G401.6 (cell line): Measurements from ENCODE around the gene SYCE3.

Source experiments
- FAIRE-seq: peaks from 2 replicates; lab custom pipeline; 2012; peaks lifted over from hg19 to GRCh38; lab: Jason Lieb, UNC

Gene SYCE3

DNA sequence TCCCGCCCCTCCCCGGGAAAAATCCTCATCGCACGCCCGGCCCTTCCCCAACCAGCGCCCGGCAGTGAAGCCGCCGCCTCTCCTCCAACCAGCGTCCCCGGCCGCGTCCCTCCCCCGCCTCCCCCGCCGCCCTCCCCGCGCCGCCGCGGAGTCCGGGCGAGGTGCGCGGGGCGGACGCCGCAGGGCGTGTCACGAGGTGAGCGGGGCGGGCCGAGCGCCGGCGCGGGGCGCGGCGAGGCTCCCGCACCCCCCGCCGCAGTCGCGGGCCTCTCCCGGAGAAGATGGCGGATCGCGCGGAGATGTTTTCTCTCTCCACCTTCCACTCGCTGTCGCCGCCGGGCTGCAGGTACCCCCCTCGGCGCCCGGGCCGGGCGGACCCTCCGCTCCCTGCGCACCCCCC is 37.8 kb upstream of the SYCE3 start, which contains the start of gene MAPK8IP2:
TSS of gene MAPK8IP2 (plus strand) at position 256 of the 400 bp plus-strand sequence. CDS start at position 282, 26 bp downstream.
- FAIRE-seq = no peak

- FAIRE-seq = no peak
These were observed 37.2 kb upstream of the SYCE3 start for GRCh38 chr22:50599816-50600455.

DNA sequence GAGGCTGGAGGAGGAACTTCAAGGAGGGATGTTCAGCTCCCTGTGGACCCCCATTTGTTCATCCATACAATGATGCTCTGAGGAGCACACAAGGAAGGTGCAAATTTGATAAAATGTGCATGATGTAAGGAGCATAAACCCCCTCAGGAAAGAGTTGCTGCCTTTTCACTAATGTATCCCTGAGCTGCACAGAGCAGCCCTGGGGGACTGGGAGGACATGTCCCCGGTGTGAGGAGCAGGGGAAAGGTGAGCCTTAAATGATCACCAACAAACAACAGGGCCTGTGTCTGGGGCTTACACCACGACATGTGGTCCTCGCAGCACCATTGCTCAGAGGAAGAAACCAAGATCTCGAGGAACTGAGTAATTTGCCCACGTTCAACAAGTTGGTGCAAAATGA is 34.4 kb upstream of the SYCE3 start:
- no peak for FAIRE-seq

- FAIRE-seq = no peak
These were observed 32.5 kb upstream of the SYCE3 start for GRCh38 chr22:50595189-50595588.

GRCh38 chr22:50587407-50587806 is 24.7 kb upstream of the SYCE3 start:
- FAIRE-seq = no peak

DNA sequence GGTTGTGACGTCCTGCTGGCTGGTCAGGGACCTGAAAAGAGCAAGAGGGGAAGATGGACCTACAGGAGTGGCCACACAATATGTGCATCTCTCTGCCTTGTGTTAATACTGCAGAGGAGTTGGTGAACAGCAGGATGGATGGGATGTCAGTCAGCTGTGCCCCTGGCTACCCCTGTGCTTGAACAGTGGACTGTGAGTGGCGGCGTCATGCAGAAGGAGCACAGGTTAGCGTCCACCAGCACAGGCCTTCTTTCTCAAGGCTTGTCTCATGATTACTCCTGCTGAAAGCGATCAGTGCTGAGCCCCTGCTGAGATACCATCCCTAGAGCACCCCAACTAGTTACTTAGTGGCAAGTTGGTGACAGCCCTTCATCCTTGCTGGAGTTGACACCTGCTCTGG is 23.7 kb upstream of the SYCE3 start:
- no peak for FAIRE-seq

GRCh38 chr22:50585781-50586180 is 23.1 kb upstream of the SYCE3 start:
- FAIRE-seq = no peak

- FAIRE-seq = no peak
These were observed 22.5 kb upstream of the SYCE3 start for GRCh38 chr22:50585238-50585637.

DNA sequence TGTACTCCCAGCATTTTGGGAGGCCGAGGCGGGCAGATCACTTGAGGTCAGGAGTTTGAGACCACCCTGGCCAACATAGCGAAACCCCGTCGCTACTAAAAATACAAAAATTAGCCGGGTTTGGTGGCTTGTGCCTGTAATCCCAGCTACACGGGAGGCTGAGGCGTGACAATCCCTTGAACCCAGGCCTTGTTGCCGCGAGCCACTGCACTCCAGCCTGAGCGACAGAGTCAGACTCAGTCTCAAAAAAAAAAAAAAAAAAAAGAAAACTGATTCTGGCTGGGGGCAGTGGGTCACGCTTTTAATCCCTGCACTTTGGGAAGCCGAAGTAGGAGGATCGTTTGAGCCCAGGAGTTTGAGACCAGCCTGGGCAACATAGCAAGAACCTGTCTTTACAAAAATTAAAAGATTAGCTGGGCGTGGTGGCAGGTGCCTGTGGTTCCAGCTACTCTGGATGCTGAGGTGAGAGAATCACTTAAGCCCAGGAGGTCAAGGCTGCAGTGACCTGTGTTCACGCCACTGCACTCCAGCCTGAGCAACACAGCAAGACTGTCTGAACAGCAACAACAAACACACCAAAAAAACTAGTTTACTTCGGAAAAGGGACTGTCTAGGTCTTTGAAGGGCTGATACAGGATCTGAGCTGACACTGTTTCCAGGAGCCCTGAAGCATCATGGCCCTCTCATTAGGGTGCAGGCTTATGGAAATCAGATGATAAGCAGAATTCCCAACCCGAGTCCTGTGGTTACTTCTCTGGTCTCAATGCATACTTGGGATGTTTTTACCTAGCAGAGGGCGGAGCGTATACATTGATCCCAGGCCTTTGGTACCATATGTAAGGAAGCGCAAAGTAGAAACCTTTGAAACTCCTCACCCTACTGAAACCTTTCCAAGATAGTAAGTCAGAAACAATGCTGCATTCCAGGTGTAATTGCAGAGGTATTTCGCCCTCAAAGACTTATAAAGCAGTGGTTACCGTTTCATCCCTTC is 21.7 kb upstream of the SYCE3 start:
- FAIRE-seq = no peak

GRCh38 chr22:50583294-50583861 is 20.7 kb upstream of the SYCE3 start:
- no peak for FAIRE-seq

- peak; percentile 99 for FAIRE-seq
These were observed 20.0 kb upstream of the SYCE3 start, which contains the start of gene CHKB for GRCh38 chr22:50582493-50583293. Gene CHKB, minus strand, starts transcription at chr22:50582849. Its CDS starts 68 bp downstream, at chr22:50582781.

- no peak for FAIRE-seq
These were observed 19.3 kb upstream of the SYCE3 start for GRCh38 chr22:50581950-50582492.

- FAIRE-seq = no peak
These were observed 18.6 kb upstream of the SYCE3 start for GRCh38 chr22:50581031-50581949.

DNA sequence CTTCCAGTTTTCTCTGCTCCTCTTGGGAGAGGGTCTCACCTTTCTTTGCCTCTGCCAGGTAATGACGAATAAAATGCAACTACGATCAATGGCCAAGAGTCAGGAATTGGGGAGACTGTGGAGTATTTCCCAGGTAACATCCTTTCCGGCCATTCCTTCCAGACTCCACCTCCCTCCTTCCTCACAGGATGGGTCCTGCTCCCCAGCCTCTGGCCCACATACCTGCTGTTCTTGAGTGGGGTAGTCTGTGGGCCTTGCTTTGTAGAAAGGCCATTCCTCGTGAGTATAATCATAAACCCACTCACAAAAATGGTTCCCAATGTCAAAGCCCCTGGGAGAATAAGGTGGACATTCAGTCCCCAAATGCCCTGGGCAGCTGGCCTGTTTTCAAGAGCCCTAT is 17.0 kb upstream of the SYCE3 start:
- no peak for FAIRE-seq

DNA sequence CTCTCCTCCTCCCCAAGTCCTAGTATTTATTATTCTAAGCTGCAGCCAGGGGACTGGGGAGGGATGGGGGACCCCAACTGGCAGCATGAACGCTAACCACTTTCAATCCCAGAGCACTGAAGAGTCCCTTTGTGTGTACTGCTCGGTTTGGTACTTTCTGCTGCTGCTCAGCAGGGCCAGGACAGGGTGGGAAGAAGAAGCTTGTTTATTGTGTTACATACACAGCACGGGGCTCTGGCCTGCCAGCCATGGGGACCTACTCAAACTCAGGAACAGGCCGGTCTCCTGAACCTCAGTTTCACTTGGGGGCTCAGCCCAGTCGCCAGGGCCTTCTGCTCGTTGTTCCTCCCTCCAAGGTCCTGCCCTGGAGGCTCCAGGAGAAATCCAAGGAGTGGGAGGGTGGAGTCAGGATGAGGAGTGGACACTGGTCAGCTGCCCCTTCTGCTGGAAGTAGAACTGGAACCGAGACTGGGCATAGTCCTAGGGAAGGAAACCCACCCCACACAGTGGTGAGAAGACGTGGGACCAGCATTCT is 16.1 kb upstream of the SYCE3 start:
- no peak for FAIRE-seq

DNA sequence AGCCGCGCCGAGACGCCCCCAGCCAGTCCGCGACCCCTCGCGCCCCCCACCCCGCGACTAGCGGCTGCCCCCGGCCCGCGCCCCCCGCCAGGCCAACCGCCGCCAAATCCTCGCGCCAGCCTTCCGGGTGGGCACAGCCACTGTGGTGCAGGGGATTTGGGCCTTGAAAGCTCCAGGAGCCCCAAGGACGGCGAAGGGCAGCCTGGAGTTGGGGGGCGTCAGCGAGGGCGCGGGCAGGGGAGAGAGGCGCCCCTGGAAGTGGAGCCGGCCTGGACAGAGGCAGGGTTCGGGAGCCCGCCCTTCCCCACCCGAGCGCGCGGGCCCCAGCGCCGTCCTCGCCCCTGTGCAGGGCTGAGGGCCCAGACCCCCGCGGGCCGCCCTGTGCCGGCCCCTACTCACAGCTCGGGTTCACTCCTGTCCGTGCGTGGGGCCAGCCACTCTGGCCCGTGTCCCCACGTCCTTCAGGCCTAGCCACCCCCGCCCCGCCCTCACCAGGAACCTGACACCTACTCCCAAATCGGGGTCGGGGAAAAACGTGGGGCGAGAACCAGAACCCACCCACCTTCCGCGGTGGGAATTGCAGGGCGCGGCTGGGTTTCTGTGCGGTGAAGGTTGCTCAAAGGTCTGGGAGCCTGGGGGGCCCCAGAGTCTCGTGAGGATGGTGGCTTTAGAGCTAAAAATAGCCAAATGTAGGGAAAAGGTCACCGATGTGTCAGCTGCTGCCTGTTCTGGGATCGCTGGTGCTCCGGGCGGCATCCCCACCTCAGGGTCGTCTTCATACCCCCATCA is 15.5 kb upstream of the SYCE3 start, which contains the start of gene CPT1B:
TSS of gene CPT1B (minus strand) at position 441 of the 789 bp plus-strand sequence. CDS start 512 bp downstream, outside the sequence.
- FAIRE-seq = no peak

DNA sequence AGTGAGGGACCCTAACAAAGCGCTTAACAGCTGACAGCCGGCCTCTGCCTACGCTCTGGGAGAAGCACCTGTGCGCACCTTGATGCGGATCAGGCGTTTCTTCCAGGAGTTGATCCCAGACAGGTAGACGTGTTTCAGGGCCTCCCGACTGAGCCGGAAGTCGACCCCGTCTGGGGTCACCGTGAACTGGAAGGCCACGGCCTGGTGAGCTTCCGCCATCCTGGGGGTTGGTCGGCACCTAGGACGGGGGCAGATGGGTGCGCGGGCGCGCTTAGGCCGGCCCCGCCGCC is 14.9 kb upstream of the SYCE3 start:
- FAIRE-seq = no peak

DNA sequence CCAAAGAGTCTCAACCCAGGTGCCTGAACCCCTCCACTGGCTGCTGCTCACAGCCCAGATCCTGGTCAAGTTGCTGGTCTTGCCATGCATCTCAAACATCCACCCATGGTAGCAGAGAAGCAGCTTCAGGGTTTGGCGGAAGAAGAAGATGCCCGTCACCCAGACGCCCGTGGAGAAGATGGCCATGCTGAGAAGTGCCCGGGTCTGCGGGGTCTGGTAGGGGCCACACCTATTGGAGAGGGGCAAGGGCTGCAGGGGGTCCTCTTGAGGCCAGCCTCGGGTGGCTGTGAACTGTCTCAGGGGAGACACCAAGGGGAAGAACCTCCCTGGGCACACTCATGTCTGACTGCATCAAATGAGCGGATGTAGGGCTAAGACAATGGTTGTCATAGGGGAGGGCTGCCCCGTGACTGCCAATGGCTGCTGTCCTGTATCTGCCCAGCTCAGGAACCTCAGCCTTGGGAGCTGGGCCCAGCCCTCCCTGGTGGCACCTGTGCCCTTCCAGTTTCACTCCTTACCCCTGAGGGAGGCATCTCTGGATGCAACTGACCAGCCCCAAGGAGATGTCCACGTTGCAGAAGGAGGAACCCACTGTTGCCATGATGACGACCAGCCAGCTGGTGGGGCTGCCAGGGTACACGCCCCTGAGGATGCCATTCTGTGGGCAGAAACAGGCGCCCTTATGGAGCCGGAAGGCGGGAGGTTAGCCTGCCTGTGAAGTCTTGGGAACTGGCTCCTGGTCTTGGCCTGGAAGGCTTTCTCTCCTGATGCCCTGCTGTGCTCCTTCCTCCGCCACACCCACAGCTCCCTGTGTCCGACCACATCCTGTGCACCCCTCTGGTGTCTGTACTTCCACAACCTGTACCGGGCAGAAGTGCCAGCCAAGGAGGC is 14.3 kb upstream of the SYCE3 start:
- FAIRE-seq = no peak

DNA sequence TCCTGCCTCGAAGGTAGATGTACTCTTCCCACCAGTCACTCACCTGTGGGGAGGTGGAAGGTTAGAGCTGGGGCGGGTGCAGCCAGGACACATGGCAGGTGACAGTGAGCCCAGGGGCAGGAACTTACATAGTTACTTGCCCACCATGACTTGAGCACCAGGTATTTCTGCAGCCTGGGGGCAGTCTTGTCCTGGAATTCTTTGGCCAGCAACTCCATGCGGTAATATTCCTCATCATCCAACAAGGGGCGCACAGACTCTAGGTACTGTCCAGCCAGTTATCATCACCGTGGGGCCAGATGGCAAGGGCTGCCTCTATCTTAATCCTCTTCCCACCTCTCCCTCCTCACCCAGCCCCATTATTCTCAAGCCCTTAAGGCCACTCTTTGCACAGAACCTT is 13.4 kb upstream of the SYCE3 start:
- FAIRE-seq = peak; percentile 87
